Effector CD8-positive, alpha-beta T cell (primary cell): ENCODE results near the gene METTL14.

ENCODE experiments used
- DNase-seq: peaks from one replicate; lab custom pipeline; 2025; lab: John Stamatoyannopoulos, UW

The METTL14 gene

GRCh38 chr4:118759481-118759880, 74.3 kb downstream of the METTL14 start:
- no peak for DNase-seq

GRCh38 chr4:118760092-118760491, 74.9 kb downstream of the METTL14 start:
- no peak for DNase-seq

- DNase-seq, result no peak
These were observed 75.3 kb downstream of the METTL14 start for GRCh38 chr4:118760493-118760892.

- DNase-seq, result no peak
These were observed 76.3 kb downstream of the METTL14 start for GRCh38 chr4:118761397-118762016.

GRCh38 chr4:118762155-118762554, 77.0 kb downstream of the METTL14 start:
- no peak for DNase-seq

- DNase-seq, result no peak
These were observed 77.7 kb downstream of the METTL14 start for GRCh38 chr4:118762730-118763477.
